Smooth muscle cell (in vitro differentiated cells): ENCODE data around the gene NCKAP5L. TPM values are rescaled to one million over a fixed set of nuclear protein-coding genes. Genes with fewer than 3 reads are reported as not detected.
A peak's percentile ranks its signal among the peaks of the same experiment; 100 is the strongest.

Experiments
- DNase-seq: peaks from one replicate; lab custom pipeline; 2025; ENCODE audit not compliant: unreplicated experiment; lab: John Stamatoyannopoulos, UW
- H2AFZ ChIP-seq: fragments of 200-600 bp; sonication (generic); 2 replicates; pipeline ENCODE4 v1.6.0; 2016; ENCODE audit warnings: antibody characterized with exemption, low read depth, mild to moderate bottlenecking
- H3F3A ChIP-seq: fragments of 200-600 bp; sonication (generic); 2 replicates; pipeline ENCODE4 v1.6.0; 2017; ENCODE audit warnings: antibody characterized with exemption, low read depth
- H3K27ac ChIP-seq: fragments of 200-600 bp; sonication (generic); 2 replicates; pipeline ENCODE4 v1.5.1; 2016; ENCODE audit warnings: low read depth, mild to moderate bottlenecking
- H3K27me3 ChIP-seq: fragments of 200-600 bp; sonication (generic); 2 replicates; pipeline ENCODE4 v1.6.1; 2016; ENCODE audit warnings: low read depth, mild to moderate bottlenecking
- H3K36me3 ChIP-seq: fragments of 200-600 bp; sonication (generic); 2 replicates; pipeline ENCODE4 v1.5.1; 2016; ENCODE audit warnings: low read depth
- H3K4me1 ChIP-seq: fragments of 200-600 bp; sonication (generic); 2 replicates; pipeline ENCODE4 v1.5.1; 2016; ENCODE audit warnings: low read depth
- H3K4me2 ChIP-seq: fragments of 200-600 bp; sonication (generic); 2 replicates; pipeline ENCODE4 v1.6.0; 2016; ENCODE audit warnings: mild to moderate bottlenecking
- H3K4me3 ChIP-seq: fragments of 200-600 bp; sonication (generic); 2 replicates; pipeline ENCODE4 v1.5.1; 2016; ENCODE audit warnings: mild to moderate bottlenecking
- H3K79me2 ChIP-seq: fragments of 200-600 bp; sonication (generic); 2 replicates; pipeline ENCODE4 v1.6.0; 2016; ENCODE audit warnings: low read depth, mild to moderate bottlenecking
- H3K9ac ChIP-seq: fragments of 200-600 bp; sonication (generic); 2 replicates; pipeline ENCODE4 v1.6.0; 2016; ENCODE audit warnings: low read depth
- H3K9me3 ChIP-seq: fragments of 200-600 bp; sonication (generic); replicated peaks from 2 replicates; pipeline ENCODE4 v1.5.1; 2016; ENCODE audit warnings: low read depth
- H4K20me1 ChIP-seq: fragments of 200-600 bp; sonication (generic); 2 replicates; pipeline ENCODE4 v1.6.0; 2016; ENCODE audit warnings: low read depth
- CTCF ChIP-seq: fragments of 200-600 bp; sonication (generic); IDR thresholded peaks from 2 replicates; pipeline ENCODE4 v1.5.1; 2017; ENCODE audit warnings: borderline replicate concordance, mild to moderate bottlenecking, antibody characterized with exemption; ENCODE audit not compliant: insufficient read depth, poor library complexity, severe bottlenecking
- WGBS: methylation state at CpG from one replicate; pipeline ENCODE4 v1.1.7; 2016; ENCODE audit warnings: low lambda C conversion rate; 5-methylcytosine and 5-hydroxymethylcytosine counted together
- polyA plus RNA-seq: library from polyadenylated mRNA; unstranded; fragments of >200 nt; fragmentation: Nextera tagmentation; extraction: Ambion mirVana; gene quantifications from 2 replicates; pipeline ENCODE4 v1.2.1, GENCODE V29; 2016
- total RNA-seq: library from RNA; depleted of rRNA; stranded (reverse); fragments of >200 nt; gene quantifications from 2 replicates; pipeline ENCODE4 v1.2.3, GENCODE V29; 2014

Gene NCKAP5L
- total and polyA plus RNA-seq, 2 experiments from 2014 or later: 24.1 to 29.4 TPM

DNA sequence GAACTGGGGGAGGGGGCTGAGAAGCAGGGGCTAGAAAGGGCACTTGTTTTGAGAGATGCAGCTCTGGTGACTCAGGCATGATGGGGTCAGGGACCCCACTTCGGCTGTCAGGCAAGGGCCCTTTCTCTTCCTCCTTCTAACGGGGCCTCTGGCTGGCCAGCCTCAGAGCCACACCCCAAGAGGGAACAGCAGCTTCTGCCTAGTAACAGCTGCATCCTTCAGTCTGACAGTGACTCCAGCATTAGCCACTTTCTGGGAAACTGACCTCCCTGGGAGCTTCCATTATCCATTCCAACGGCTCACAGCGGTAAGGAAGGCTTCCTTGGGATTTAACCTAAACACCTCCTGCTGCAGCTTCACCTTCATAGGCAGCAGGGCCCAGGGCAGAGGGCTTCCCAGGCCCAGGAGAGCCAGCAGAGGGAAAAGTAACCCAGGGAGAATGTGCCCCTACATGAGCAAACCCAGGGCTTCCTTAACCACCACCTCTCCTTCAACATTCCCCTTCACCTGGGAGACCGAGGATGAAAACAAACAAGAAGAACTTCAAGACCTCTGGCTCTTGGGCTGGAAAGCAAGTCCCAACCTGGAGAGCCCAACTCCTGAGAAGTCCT is 2.7 kb downstream of the NCKAP5L start:
- Histone ChIP-seq H3K27me3 (no peaks in the 10 kb centered on the region), H3F3A (peaks cover 9% of the 10 kb centered on the region), H3K9ac (no peak overlapping the region), H3K79me2 (no peaks in the 10 kb centered on the region), H2AFZ (no peak overlapping the region), H3K4me3 (no peak overlapping the region), H3K4me1 (peaks cover 38% of the 10 kb centered on the region), H4K20me1 (no peaks in the 10 kb centered on the region), H3K9me3 (no peaks in the 10 kb centered on the region), H3K4me2 (peak overlapping the region; percentile 88), H3K36me3 (no peaks in the 10 kb centered on the region), H3K27ac (peak overlapping the region; percentile 80)
- DNase-seq: no peak
- 40% methylated on average over 5 of the region's 5 CpGs for WGBS
- TF ChIP-seq CTCF: no peak

DNA sequence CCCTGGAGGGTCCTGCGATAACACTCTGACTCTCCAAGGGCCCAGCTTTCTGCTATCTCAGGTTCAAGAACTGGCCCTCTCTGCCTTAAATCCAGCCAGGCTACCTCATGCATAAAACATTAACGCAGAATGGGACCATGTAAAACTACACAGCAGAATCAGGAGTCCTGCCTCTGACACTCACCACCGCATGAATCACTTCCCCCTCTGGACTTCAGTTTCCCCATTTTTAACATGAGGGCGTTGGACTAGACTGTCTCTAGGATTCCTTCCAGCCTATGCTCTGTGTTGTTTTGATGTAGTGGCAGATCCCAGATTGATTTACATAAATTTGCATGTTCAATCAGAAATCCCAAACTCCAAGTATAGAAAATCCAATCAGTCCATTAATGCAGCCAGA is 3.3 kb downstream of the NCKAP5L start:
- Histone ChIP-seq H3K36me3 (no peaks in the 10 kb centered on the region), H4K20me1 (no peaks in the 10 kb centered on the region), H3K4me2 (peak overlapping the region; percentile 88), H3K27me3 (no peaks in the 10 kb centered on the region), H3K9me3 (no peaks in the 10 kb centered on the region), H3K79me2 (no peaks in the 10 kb centered on the region), H3K27ac (peak overlapping the region; percentile 80), H3F3A (peaks cover 9% of the 10 kb centered on the region), H3K9ac (no peak overlapping the region), H3K4me3 (no peak overlapping the region), H2AFZ (no peak overlapping the region), H3K4me1 (peaks cover 38% of the 10 kb centered on the region)
- WGBS: 44% methylated on average over 4 of the region's 4 CpGs
- TF ChIP-seq CTCF: no peak
- DNase-seq: no peak

DNA sequence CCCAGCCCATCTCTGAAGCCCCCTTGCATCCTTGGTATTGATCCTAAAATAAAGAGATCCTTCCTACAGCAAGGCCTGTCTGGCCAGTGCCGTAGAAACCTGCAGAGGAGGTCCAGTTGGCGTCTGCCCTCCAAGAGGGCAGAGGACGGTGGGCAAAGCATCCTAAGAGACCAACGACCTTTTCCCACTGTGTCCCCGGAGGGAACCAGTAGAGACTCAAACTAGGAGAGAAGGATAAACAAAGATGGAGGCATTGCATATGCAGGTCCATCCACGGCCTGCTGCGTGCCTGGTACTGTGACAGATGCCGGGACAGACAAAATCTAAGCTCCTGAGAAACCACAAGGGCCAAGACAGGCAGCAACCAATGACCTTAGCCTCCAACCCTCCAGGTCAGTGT is 3.8 kb downstream of the NCKAP5L start:
- no peaks in the 10 kb centered on the region for H3K9me3 ChIP-seq
- 89% methylated on average over 8 of the region's 8 CpGs for WGBS
- H3K9ac ChIP-seq: no peak overlapping the region
- peak overlapping the region; percentile 80 for H3K27ac ChIP-seq
- H3F3A ChIP-seq: peaks cover 9% of the 10 kb centered on the region
- peak overlapping the region; percentile 88 for H3K4me2 ChIP-seq
- no peaks in the 10 kb centered on the region for H4K20me1 ChIP-seq
- H3K79me2 ChIP-seq: no peaks in the 10 kb centered on the region
- H3K4me1 ChIP-seq: peaks cover 36% of the 10 kb centered on the region
- no peak for TF ChIP-seq CTCF
- no peaks in the 10 kb centered on the region for H3K36me3 ChIP-seq
- no peak overlapping the region for H2AFZ ChIP-seq
- H3K27me3 ChIP-seq: no peaks in the 10 kb centered on the region
- H3K4me3 ChIP-seq: no peak overlapping the region
- DNase-seq: no peak

GRCh38 chr12:49823951-49824350 is 4.3 kb downstream of the NCKAP5L start:
- WGBS: 98% methylated on average over 6 of the region's 6 CpGs
- no peak overlapping the region for H3K4me2 ChIP-seq

More at GRCh38 chr12:49823951-49824350, 4.3 kb downstream of the NCKAP5L start:
- no peaks in the 10 kb centered on the region for H3K79me2 ChIP-seq
- H2AFZ ChIP-seq: no peak overlapping the region
- H3K27me3 ChIP-seq: no peaks in the 10 kb centered on the region
- no peaks in the 10 kb centered on the region for H3K36me3 ChIP-seq
- no peak for TF ChIP-seq CTCF
- no peaks in the 10 kb centered on the region for H4K20me1 ChIP-seq
- no peak for DNase-seq
- no peak overlapping the region for H3K4me3 ChIP-seq
- no peak overlapping the region for H3K9ac ChIP-seq
- peaks cover 31% of the 10 kb centered on the region for H3K4me1 ChIP-seq
- peaks cover 9% of the 10 kb centered on the region for H3F3A ChIP-seq
- no peaks in the 10 kb centered on the region for H3K9me3 ChIP-seq
- H3K27ac ChIP-seq: peak overlapping the region; percentile 80
